HG03575 (cell line): ENCODE measurements around the gene TACC3.
A peak's percentile ranks its signal among the peaks of the same experiment; 100 is the strongest.

ENCODE experiments used
- ATAC-seq: cut with Tn5 transposase; IDR thresholded peaks from one replicate; pipeline ENCODE4 v1.9.1; 2021; ENCODE audit not compliant: unreplicated experiment, insufficient number of reproducible peaks, low FRiP score; ENCODE audit errors: extremely low read depth

TACC3 gene

DNA sequence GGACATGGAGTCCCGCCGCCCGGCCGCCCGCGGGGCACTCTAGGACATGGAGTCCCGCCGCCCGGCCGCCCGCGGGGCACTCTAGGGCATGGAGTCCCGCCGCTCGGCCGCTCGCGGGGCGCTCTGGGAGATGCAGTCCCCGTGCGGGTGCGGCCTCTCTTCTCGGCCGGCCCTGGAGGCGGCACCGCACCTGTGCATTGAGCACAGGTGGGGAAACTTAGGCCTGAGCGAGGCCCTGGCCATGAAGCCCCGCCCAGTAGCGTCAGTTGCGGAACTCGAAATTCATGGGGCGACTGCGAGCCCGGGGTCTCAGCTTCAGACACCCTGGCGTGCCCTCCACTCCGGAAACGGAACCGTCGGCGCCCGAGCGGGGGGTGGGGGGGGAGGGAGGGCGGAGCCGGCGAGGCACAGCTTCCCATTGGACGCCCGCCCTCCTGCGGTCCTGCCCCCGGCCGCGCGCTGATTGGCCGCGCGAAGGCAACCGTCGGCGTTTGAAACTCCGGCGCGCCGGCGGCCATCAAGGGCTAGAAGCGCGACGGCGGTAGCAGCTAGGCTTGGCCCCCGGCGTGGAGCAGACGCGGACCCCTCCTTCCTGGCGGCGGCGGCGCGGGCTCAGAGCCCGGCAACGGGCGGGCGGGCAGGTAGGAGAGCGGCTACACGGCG is at the start of gene TACC3, which contains the start of gene TMEM129:
TACC3 (plus strand) TSS at position 519 of the 663 bp plus-strand sequence. CDS start 1,901 bp downstream, outside the sequence.
TMEM129 (minus strand) TSS at position 321 of the 663 bp plus-strand sequence. CDS start 486 bp downstream, outside the sequence.
- ATAC-seq, result peak; percentile 35

DNA sequence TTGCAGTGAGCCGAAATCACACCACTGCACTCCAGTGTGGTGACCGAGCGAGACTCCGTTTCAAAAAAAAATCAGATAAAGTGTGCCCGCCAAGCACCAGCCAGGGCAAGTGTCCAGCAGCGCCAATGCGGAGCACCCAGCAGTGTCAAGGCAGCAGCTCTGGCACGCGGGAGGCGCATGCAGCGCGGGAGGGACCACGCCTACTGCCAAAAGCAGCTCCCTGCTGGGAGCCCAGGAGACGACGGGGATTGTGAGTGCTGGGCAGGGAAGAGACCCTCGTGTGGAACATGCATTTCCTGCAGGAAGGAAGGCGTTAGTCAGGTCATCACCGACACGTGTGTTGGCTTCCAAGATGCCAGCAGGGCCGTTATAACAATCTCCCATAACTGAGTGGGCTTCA is 47.6 kb upstream of the TACC3 start:
- ATAC-seq, result no peak

DNA sequence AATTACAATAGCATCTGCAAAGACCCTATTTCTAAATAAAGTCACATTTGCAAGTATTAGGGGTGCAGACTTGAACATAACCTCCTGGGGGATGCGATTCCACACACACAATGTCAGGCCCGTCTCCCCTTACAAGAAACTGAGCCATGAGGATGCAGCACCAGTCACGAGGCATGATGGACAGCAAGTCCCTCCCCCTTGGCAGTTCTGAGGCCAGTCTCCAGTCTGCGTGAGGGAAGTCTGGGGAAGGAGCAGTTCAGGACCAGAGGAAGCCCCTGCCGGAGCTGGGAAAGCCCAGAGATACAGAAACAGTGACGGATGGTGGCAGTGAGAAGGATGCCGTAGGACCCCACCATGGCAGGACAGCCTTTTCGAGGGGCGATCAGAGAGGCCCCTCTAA is 46.6 kb upstream of the TACC3 start:
- no peak for ATAC-seq

DNA sequence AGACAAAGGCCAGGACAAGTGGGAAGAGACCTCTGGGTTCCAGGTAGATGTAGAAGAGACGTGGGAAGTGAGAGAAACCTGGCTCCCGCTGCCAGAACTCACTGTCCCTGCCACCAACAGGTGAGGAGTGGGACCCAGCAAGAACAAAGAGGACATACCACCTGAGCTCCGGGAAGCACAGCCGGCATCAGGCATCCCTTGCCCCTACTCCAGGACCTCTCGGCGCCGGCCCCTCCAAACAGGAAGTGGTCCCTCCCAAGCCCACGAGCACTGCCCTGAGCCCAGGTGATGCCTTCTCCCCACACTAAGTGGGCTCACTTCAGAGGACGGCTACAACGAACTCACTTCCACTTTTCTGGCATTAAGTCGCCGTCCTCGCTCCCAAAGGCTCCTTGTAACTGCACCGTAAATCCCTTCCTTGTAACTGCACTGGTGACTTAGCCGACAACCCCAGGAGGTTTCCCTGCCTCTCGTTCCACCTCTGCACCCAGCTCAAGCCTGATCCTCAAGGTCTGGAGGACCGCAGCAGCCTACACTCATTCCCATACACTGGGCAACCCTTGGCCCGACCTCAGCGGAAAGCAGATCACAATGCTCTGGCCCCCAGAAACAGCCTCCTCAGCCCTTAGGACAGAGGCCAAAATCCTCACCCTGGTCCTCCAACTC is 46.1 kb upstream of the TACC3 start:
- ATAC-seq, result no peak

DNA sequence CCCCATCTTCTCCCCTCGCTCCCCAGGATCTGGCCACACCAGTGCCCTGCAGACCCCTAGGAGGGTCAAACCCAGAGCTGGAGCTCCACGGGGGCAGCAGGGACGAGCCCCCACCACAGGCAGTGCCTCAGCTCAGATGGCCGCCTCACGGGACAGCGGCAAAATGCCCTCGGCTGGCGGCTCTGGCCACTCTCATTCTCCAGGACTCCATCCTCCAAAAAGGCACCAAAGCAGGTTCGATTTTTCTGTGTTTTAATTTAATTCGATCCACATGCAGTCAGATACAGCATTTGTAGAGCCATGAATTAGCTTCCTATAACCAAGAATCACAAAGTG is 45.6 kb upstream of the TACC3 start:
- ATAC-seq, result no peak

DNA sequence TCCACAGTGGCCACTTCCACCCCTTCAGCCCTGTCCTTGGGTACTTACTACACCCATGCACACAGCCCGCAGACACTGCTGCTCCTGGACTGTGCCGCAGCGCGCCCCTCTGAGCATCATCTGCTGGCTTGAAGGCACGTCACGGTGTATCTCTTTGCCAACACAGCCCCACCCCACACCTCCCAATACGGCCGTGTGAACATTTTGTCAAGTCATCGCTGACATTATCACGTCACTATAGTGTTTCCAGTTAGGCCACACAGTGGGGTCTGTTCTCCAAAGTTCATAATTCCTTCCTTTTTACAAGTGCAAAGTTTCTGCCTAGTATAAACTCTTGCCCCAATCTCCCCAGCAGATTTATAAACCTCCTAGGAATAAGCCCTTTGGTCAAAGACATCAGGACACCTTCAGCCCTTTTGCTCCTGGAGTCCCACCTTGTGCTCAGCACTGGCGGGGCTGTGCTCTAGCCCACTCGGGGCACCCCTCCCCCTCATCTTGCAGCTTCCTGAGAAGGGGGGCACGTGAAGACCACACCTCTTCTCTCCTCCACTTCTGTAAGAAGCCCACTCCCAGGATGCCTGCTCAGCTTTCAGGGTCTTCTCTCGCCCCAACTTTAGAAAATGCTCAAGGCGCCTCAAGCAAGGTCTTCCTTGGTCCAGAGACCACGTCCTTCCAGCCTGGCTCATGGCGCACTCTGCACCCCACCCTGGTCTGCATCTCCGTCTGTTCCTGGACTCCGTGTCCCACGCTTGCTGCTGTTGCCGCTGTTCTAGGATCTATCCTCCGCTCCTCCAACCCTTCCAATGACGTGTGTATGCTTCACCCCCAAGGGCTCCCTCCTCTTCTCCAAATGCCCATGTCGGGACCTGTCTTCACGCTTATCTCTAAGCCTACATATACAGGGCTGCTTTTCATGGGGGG is 44.5 kb upstream of the TACC3 start:
- no peak for ATAC-seq

DNA sequence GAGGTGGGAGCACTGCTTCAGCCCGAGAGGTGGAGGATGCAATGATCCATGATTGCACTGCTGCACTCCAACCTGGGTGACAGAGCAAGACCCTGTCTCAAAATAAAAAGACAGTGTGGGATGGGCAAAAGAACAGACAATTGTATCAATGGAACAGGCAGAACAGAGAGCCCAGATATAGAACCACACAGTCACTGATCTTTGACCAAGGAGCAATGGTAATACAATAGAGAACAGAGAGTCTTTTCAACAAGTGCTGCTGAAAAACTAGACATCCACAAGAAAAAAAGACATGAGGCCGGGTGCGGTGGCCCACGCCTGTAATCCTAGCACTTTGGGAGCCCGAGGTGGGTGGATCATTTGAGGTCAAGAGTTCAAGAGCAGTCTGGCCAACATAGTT is 43.1 kb upstream of the TACC3 start:
- ATAC-seq, result no peak

DNA sequence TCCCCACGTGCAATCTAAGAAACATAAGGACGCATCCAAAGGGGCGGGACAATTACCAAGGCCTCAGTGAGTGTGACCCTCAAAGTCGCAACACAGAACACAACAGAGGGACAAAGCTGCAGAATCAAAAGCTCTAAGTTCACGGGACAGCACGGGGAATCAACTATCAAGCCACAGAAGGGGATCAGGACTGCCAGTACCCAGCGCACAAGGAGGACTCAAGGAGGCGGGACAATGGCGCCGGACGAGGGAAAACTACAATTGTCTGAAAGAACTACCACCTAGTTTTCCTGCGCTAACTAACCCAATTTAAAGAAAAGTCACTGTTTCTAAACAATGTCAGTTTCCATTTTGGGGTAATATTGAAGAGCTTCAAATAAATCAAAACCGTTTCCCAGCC is 38.5 kb upstream of the TACC3 start:
- no peak for ATAC-seq

DNA sequence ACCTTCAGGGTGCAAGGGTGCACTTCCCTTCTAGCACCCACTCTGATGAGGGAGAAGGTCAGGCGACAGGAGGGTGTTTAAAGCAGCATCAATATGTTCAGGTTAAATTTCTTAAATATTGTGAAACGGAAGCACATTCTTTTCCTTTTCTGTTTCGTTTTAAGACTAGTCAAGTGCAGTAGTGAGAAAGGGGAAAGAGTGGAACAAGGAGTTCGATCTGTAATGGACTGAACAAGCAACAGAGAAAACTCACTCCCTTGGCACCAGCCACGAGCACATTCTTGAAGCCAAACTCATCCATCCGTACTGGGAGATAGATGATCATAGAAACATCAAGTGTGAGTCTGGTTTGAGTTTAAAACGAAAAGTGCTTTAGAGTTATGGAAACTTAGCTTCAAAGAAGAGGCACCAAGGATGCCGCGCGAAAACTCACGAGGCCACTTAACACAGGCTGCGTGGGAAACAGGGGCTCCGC is 38.0 kb upstream of the TACC3 start:
- no peak for ATAC-seq

DNA sequence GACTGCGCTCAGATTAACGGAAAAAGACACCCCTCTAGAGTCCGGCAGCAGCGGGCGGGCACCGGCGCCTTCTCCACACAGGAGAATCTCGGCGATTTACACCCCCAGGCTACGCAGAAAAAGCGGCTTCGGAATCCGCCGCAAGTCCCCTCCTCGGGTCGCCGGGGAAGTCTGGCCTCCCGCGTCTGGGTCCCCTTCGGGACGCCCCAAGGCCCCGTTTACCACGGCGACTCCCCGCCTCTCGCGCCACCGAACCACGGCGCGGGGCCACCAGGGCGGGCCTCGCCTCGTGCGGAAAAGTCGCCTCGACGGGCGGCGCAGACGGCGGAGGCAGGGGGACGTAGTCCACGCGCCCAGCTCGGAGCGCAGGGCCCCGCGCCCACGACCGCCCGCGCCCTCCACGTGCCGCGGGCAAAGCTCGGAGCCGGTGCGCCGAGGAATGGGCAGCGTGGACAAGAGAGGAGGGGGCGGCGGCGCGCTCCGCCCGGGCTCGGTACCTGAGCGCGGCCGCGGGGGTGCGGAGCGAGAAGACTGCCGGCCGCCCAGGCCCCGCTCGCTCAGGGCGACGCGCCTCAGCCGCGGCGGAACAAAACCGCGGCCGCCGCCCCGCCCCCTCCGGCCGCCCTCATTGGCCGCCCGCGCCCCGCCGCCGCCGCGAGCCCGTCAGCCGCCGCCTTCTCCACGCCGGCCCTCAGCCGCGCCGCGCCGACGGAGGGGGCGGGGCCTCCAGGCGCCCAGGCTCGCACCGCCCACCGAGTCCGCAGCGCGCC is 37.4 kb upstream of the TACC3 start, which contains the start of gene FAM53A:
FAM53A (minus strand) TSS at position 578 of the 770 bp plus-strand sequence. CDS start 15,572 bp downstream, outside the sequence.
- no peak for ATAC-seq

DNA sequence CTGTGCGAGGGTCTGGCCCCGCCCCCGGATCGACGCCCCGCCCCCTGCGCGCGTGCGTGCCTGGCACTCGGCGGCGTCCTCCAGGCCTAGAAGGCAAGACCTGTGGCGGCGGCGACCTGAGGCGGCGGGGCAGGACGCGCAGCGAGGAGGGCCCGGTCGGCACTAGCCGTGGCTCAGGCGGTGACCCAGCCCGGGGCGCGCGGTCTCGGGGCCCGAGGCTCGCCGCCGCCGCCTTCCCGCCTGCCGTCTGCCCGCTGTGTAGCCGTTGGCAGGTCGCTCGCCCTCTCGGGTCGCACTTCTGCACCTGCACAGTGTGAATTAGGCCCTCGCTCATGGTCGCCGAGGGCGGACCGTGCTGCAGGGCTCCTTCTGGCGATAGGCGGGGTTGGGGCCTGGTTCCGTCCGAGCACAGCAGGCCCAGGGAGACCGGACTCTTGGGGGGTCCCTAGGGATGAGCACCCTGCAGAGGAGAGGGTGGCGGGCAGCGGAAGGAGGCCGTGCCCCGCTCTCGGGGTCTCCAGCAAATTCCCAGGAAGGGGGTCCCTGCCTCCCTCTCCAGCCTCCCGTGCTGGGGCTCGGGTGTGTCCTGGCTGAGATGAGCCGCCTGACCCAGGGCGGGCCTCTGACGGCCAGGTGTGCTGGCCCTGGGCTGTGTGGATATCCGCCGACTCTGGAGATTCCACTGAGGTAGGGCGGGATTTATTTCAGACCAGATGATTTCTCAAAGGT is 36.7 kb upstream of the TACC3 start:
- ATAC-seq, result no peak

DNA sequence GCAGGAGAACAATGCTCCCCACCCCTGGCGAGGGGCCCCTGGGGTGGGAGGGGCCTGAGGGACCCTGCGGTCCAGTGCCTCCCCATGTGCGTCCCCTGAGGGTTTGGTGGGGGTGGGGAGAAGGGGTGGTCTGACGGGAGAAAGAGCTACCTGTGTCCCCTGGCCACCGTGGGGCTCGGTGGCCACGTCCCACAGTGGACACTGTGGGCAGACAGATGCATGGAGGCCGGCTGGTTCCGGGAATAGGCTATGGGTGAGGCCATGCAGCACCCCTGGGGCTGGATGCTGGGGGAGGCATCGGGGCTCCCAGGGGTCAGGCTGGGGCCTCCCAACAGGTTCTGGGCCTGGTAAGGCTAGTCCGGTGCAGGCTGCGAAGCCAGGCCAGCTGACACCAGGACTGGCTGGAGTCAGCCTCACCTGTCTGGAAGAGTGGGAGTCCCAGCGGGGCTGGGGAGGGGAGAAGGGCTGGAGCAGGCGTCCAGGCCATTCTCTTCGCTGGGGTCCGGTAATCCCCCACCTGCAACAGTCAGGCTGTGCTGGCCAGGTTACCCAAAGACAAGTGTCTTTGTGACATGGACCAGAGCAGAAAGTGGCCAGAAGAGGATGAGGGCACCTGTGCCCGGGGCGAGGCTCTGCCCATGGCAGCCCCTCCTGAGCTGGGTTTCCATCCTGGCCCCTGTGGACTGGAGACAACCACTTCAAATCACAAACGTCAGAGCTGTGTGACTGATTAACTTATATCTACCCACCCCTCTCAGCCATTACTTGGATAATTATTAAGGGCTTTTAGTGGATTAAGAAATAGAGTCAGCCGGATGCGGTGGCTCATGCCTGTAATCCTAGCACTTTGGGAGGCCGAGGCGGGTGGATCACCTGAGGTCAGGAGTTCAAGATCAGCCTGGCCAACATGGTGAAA is 35.8 kb upstream of the TACC3 start:
- ATAC-seq, result no peak

DNA sequence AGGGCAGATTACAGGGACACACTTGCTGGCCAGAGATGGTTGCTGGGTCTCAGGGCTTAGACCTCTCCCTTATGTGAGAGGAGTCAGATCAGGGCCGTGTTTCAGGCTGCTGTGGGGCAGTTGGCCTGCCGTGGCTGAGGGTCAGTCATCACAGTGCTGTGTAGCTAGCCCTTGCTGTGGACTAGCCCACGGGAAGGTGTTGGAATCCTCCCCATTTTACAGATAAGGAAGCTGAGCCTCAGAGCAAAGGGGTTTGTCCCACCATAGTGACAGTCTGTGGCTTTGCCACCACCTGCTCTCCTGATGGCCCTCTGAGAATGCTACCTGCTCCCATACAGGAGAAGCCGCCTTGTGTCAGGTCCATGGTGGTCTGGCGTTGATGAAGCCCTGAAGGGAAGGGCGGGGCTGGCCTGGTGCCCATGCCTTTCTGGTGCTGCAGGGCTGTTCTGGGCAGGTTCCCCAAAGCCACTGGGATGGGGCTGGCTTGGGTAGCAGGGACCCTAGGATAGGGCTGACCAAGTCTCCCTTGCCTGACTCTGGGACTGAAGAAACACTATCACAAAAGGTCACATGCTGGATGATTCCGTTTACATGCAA is 34.8 kb upstream of the TACC3 start:
- no peak for ATAC-seq

DNA sequence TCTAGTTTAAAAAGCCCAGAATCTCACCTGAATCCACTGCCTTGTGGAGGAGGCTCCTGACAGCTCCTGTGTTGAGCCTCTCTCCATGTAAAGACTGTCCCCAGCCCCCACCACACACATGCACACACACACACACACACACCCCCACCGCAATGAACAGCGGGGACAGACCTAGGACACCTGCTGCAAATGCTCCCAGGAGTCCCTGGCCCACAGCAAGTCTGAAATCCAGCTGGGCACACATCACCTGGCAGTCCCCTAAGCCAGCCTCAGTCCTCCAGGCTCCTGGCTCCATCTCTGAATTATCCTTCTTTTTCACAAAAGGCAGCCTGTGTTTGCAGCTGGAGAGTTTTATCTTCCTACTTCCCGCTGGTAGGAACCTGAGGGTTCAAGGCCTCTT is 30.6 kb upstream of the TACC3 start:
- no peak for ATAC-seq

DNA sequence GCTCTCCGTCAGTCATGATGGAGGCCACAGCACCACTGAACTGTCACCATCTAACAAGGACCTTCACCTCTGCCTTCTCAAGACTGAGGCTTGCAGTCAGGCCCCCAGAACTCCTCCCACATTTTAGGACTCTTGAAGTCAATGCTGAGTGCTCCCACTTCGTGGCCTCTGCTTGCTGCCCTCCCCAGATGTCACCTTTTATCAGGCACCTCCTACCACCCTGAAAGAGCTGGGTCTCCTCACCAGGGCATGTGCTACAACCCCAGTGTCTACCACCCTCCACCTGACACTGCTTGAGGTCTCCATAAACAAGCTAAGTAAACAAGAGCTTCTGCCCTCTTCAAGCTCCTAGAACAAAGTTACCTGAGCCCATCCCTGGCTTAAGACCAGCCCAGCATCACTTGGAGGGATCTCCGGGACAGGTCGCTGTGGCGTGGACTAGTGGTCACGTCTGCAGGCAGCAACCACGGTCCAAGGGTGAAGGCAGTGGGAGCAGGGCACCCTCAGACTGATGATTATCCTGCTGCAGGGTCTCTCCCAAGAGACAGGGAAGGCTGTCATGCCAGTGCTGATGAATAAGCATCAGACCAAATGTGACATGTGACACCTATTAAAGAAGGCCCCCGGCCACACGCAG is 29.5 kb upstream of the TACC3 start:
- ATAC-seq, result no peak

DNA sequence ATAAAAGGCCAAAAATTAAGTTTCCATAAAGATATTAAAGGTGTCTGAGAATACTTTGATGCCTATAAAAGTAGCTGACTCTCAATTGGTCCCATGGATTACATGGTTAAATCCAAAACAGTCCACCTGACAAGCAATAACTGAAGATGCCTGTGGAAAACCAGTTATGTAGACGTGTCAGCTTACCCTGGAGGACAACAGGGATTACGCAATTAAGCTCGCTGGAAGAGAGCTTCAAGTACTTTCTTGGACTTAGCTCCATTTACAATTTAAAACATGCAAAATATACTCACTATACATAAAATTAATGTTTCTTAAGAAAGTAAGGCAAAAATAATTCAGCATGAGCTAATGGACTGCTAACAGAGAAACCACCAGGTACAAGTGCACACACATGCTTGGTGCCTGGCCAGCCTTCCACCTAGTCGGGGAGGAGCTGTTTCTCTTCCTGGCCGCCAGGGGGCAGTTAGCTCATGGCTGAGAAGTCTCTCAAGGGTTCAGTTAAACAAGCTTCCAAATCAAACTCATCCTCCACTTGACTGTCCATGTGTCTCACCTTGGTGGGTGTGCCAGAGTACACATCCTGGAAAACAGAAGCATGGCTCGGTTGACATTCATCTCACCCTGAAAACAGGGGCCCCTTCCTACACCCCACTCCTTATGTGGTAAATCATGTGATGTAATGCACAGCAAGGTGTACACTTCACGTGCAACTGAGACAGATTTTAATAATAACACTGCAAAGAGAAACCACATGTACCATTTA is 28.0 kb upstream of the TACC3 start:
- ATAC-seq, result no peak
